Neural cell (in vitro differentiated cells): ENCODE data around the gene SNX22. TPM values are rescaled to one million over a fixed set of nuclear protein-coding genes. Genes with fewer than 3 reads are reported as not detected.

Experiments
- H2AFZ ChIP-seq: fragments of 200-600, 300-800 bp; sonication (generic), shearing (Covaris generic); 2 replicates; pipeline ENCODE4 v1.6.0; 2014; ENCODE audit warnings: low read depth, mild to moderate bottlenecking, antibody characterized with exemption, low read length, moderate library complexity
- H3F3A ChIP-seq: fragments of 200-600 bp; shearing (Covaris generic); 2 replicates; pipeline ENCODE4 v1.6.1; 2016; ENCODE audit warnings: mild to moderate bottlenecking, moderate library complexity, mixed read lengths, antibody characterized with exemption, low read length; ENCODE audit not compliant: insufficient read depth, poor library complexity, severe bottlenecking
- H3K27ac ChIP-seq: fragments of 200-600, 300-800 bp; sonication (generic), shearing (Covaris generic); 2 replicates; pipeline ENCODE4 v1.5.1; 2014; ENCODE audit warnings: mild to moderate bottlenecking, low read length, moderate library complexity
- H3K27me3 ChIP-seq: fragments of 300-800, 200-600 bp; sonication (generic), shearing (Covaris generic); 2 replicates; pipeline ENCODE4 v1.6.0; 2014; ENCODE audit warnings: mild to moderate bottlenecking, low read depth, low read length, moderate library complexity; ENCODE audit not compliant: insufficient read depth
- H3K36me3 ChIP-seq: fragments of 300-800, 200-600 bp; sonication (generic), shearing (Covaris generic); 2 replicates; pipeline ENCODE4 v1.5.1; 2014; ENCODE audit warnings: mild to moderate bottlenecking, antibody characterized with exemption, low read length, moderate library complexity; ENCODE audit not compliant: insufficient read depth
- H3K4me2 ChIP-seq: fragments of 300-800, 200-600 bp; sonication (generic), shearing (Covaris generic); 2 replicates; pipeline ENCODE4 v1.6.0; 2014; ENCODE audit warnings: mild to moderate bottlenecking, low read length
- H3K4me3 ChIP-seq: fragments of 300-800, 200-600 bp; sonication (generic), shearing (Covaris generic); 2 replicates; pipeline ENCODE4 v1.5.1; 2014; ENCODE audit warnings: mild to moderate bottlenecking, low read length, moderate library complexity
- H3K79me2 ChIP-seq: fragments of 200-600 bp; shearing (Covaris generic); replicated peaks from 2 replicates; pipeline ENCODE4 v1.6.0; 2014; ENCODE audit warnings: mild to moderate bottlenecking, low read length, moderate library complexity; ENCODE audit not compliant: insufficient read depth
- H3K9ac ChIP-seq: fragments of 300-800, 200-600 bp; sonication (generic), shearing (Covaris generic); 2 replicates; pipeline ENCODE4 v1.6.1; 2016; ENCODE audit warnings: mild to moderate bottlenecking, low read length, mixed read lengths
- H3K9me2 ChIP-seq: fragments of 200-600 bp; shearing (Covaris generic); 2 replicates; pipeline ENCODE4 v1.6.1; 2016; ENCODE audit warnings: mild to moderate bottlenecking, low read length, mixed read lengths; ENCODE audit not compliant: insufficient read depth
- H3K9me3 ChIP-seq: fragments of 200-600, 300-800 bp; sonication (generic), shearing (Covaris generic); 2 replicates; pipeline ENCODE4 v1.6.1; 2016; ENCODE audit warnings: mild to moderate bottlenecking, mixed run types, low read length, moderate library complexity, mixed read lengths
- H4K20me1 ChIP-seq: fragments of 200-600 bp; shearing (Covaris generic); 2 replicates; pipeline ENCODE4 v1.6.1; 2016; ENCODE audit warnings: mild to moderate bottlenecking, mixed run types; ENCODE audit not compliant: insufficient read depth
- EP300 ChIP-seq: fragments of 450-650 bp; conservative IDR thresholded peaks from 2 replicates; pipeline ENCODE4 v1.6.1; 2014; ENCODE audit warnings: antibody characterized with exemption, mild to moderate bottlenecking, moderate library complexity; ENCODE audit not compliant: poor library complexity, severe bottlenecking
- EZH2 ChIP-seq: fragments of 200-600, 300-800 bp; shearing (Covaris generic), sonication (generic); IDR thresholded peaks from 2 replicates; pipeline ENCODE4 v1.6.1; 2014; ENCODE audit warnings: antibody characterized with exemption, low read length, borderline replicate concordance, mild to moderate bottlenecking; ENCODE audit not compliant: insufficient read depth, poor library complexity, severe bottlenecking
- MXI1 ChIP-seq: fragments of 450-650 bp; conservative IDR thresholded peaks from 2 replicates; pipeline ENCODE4 v1.6.1; 2014; ENCODE audit warnings: antibody characterized with exemption, mild to moderate bottlenecking; ENCODE audit not compliant: poor library complexity, severe bottlenecking
- POLR2AphosphoS5 ChIP-seq: IDR thresholded peaks from 2 replicates; pipeline ENCODE4 v1.6.1; 2012
- RAD21 ChIP-seq: fragments of 450-650 bp; conservative IDR thresholded peaks from 2 replicates; pipeline ENCODE4 v1.6.1; 2014; ENCODE audit warnings: antibody characterized with exemption, mild to moderate bottlenecking, moderate library complexity
- SMC3 ChIP-seq: fragments of 450-650 bp; conservative IDR thresholded peaks from 2 replicates; pipeline ENCODE4 v1.6.1; 2014; ENCODE audit warnings: antibody characterized with exemption, mild to moderate bottlenecking, moderate library complexity; ENCODE audit not compliant: poor library complexity
- TAF1 ChIP-seq: IDR thresholded peaks from 2 replicates; pipeline ENCODE4 v1.6.1; 2012; ENCODE audit warnings: low read depth
- polyA plus RNA-seq: library from polyadenylated mRNA; depleted of rRNA; stranded (reverse); fragments of >200 nt; gene quantifications from 2 replicates; pipeline ENCODE4 v1.2.3, GENCODE V29; 2014
- TF ChIP-seq, protein P1 (sequence below): fragments of 450-650 bp; IDR thresholded peaks from 2 replicates; pipeline ENCODE4 v1.5.1; 2014; ENCODE audit warnings: antibody characterized with exemption, mild to moderate bottlenecking, moderate library complexity; ENCODE audit not compliant: poor library complexity, severe bottlenecking
- TF ChIP-seq, protein P2 (sequence below): IDR thresholded peaks from 2 replicates; pipeline ENCODE4 v1.6.1; 2012; ENCODE audit warnings: borderline replicate concordance

The SNX22 gene
- polyA plus RNA-seq, 1 donor from 2014 or later, result 0.73 TPM

DNA sequence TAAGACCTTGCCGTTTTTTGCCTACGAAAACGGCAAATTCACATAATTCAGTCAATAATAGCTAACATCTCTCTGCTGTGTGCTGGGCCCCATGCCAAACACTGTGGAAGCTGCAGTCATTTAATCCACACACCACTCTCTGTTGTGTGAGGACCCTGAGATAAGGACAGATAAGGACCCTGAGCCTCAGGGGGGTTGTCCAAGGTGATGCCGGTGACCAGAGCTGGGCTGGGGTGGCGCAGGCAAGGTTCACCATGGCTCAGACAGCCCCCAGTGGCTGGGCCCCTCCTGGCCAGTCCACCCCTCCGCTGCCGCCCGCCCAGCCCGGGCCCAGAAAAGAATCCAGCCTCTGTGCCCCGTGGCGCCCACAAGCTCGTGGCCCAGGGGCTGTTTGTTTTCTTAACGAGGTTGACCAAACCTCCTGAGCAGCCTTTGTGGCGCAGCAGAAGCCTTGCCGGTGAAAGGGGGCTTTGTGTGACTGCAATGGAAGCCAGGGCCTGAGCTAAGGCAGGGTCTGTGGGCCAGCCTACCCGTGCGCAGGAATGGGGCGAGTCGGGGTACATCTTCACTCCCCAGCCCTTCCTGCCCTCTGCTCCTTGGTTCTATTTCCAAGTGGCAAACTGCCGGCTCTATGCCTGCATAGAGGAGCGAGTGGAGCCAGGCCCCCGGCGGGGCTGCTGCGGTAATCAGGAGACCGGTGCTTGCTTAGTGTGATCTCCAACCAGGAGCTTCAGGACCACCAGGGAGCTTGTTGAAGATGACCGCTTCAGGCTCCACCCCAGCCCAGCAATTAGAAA is 4.4 kb upstream of the SNX22 start:
- Histone ChIP-seq H3K4me2 (no peak overlapping the region), H3K79me2 (no peaks in the 10 kb centered on the region), H3K27me3 (peaks cover 13% of the 10 kb centered on the region), H3F3A (no peaks in the 10 kb centered on the region), H2AFZ (no peak overlapping the region), H3K9me2 (no peaks in the 10 kb centered on the region), H3K4me3 (no peak overlapping the region), H3K27ac (no peak overlapping the region), H3K9me3 (no peaks in the 10 kb centered on the region), H4K20me1 (no peaks in the 10 kb centered on the region), H3K9ac (no peak overlapping the region), H3K36me3 (no peaks in the 10 kb centered on the region)
- no peak for TF ChIP-seq MXI1
- TF ChIP-seq EP300, result no peak
- TF ChIP-seq, protein P1, sequence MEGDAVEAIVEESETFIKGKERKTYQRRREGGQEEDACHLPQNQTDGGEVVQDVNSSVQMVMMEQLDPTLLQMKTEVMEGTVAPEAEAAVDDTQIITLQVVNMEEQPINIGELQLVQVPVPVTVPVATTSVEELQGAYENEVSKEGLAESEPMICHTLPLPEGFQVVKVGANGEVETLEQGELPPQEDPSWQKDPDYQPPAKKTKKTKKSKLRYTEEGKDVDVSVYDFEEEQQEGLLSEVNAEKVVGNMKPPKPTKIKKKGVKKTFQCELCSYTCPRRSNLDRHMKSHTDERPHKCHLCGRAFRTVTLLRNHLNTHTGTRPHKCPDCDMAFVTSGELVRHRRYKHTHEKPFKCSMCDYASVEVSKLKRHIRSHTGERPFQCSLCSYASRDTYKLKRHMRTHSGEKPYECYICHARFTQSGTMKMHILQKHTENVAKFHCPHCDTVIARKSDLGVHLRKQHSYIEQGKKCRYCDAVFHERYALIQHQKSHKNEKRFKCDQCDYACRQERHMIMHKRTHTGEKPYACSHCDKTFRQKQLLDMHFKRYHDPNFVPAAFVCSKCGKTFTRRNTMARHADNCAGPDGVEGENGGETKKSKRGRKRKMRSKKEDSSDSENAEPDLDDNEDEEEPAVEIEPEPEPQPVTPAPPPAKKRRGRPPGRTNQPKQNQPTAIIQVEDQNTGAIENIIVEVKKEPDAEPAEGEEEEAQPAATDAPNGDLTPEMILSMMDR, result no peak
- TF ChIP-seq, protein P2, sequence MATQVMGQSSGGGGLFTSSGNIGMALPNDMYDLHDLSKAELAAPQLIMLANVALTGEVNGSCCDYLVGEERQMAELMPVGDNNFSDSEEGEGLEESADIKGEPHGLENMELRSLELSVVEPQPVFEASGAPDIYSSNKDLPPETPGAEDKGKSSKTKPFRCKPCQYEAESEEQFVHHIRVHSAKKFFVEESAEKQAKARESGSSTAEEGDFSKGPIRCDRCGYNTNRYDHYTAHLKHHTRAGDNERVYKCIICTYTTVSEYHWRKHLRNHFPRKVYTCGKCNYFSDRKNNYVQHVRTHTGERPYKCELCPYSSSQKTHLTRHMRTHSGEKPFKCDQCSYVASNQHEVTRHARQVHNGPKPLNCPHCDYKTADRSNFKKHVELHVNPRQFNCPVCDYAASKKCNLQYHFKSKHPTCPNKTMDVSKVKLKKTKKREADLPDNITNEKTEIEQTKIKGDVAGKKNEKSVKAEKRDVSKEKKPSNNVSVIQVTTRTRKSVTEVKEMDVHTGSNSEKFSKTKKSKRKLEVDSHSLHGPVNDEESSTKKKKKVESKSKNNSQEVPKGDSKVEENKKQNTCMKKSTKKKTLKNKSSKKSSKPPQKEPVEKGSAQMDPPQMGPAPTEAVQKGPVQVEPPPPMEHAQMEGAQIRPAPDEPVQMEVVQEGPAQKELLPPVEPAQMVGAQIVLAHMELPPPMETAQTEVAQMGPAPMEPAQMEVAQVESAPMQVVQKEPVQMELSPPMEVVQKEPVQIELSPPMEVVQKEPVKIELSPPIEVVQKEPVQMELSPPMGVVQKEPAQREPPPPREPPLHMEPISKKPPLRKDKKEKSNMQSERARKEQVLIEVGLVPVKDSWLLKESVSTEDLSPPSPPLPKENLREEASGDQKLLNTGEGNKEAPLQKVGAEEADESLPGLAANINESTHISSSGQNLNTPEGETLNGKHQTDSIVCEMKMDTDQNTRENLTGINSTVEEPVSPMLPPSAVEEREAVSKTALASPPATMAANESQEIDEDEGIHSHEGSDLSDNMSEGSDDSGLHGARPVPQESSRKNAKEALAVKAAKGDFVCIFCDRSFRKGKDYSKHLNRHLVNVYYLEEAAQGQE, result no peak
- no peak for TF ChIP-seq TAF1
- no peak for TF ChIP-seq POLR2AphosphoS5
- no peak for TF ChIP-seq EZH2
- TF ChIP-seq RAD21, result no peak
- no peak for TF ChIP-seq SMC3

GRCh38 chr15:64148168-64148567 is 3.4 kb upstream of the SNX22 start:
- no peaks in the 10 kb centered on the region for H3K79me2 ChIP-seq
- H3K4me3 ChIP-seq, result no peak overlapping the region
- no peaks in the 10 kb centered on the region for H3K36me3 ChIP-seq
- H3K9me2 ChIP-seq, result no peaks in the 10 kb centered on the region
- no peak for TF ChIP-seq TAF1
- TF ChIP-seq, protein P1, result no peak
- TF ChIP-seq EP300, result no peak
- no peak overlapping the region for H3K9ac ChIP-seq
- no peak overlapping the region for H3K27ac ChIP-seq
- H3K27me3 ChIP-seq, result peaks cover 23% of the 10 kb centered on the region
- H2AFZ ChIP-seq, result no peak overlapping the region
- no peaks in the 10 kb centered on the region for H3K9me3 ChIP-seq
- H3F3A ChIP-seq, result no peaks in the 10 kb centered on the region
- H4K20me1 ChIP-seq, result no peaks in the 10 kb centered on the region
- no peak overlapping the region for H3K4me2 ChIP-seq
